ENCODE data around the gene NALCN.

- TF ChIP-seq CTCF (IDR thresholded peaks at IDR 0.05; ENCODE audit: insufficient read depth, low read depth, low read length) (no peak), EZH2 (IDR thresholded peaks at IDR 0.05; ENCODE audit: insufficient read depth, low read length) (no peak)
Measured at GRCh38 chr13:101449790-101450748, 33.8 kb upstream of the NALCN start.

All from astrocyte (in vitro differentiated cells and primary cell).